CD4-positive, CD25-positive, alpha-beta regulatory T cell (primary cell): ENCODE data around the gene CYP11A1. TPM values are rescaled to one million over a fixed set of nuclear protein-coding genes. Genes with fewer than 3 reads are reported as not detected.

Experiments
- ATAC-seq, 2 donors: fragments of 150-1000 bp; cut with Tn5 transposase; one replicate each; pipeline ENCODE4 v1.10.0; 2021; ENCODE audit warnings: low read depth in 2 of 2, moderate number of reproducible peaks in 2 of 2, moderate library complexity in 1 of 2
- DNase-seq, 3 donors: peaks; one replicate each; pipeline versions ENCODE4 v3.0.0 to v3.0.0-alpha.2; 2012 to 2022; ENCODE audit warnings: mixed read lengths in 1 of 3
- H3K27ac ChIP-seq: one replicate; pipeline ENCODE4 v1.7.0; 2013; ENCODE audit warnings: mild to moderate bottlenecking, low read length; ENCODE audit not compliant: insufficient read depth, poor library complexity, severe bottlenecking
- H3K27me3 ChIP-seq: one replicate; pipeline ENCODE4 v1.7.0; 2013; ENCODE audit warnings: low read length; ENCODE audit not compliant: control insufficient read depth, insufficient read depth
- H3K36me3 ChIP-seq: one replicate; pipeline ENCODE4 v1.7.0; 2013; ENCODE audit warnings: mild to moderate bottlenecking, low read length, moderate library complexity; ENCODE audit not compliant: control insufficient read depth, insufficient read depth
- H3K4me1 ChIP-seq: 2 replicates; pipeline ENCODE4 v1.7.0; 2013; ENCODE audit warnings: mild to moderate bottlenecking, low read length; ENCODE audit not compliant: insufficient read depth, control insufficient read depth, poor library complexity, severe bottlenecking
- H3K4me3 ChIP-seq: one replicate; pipeline ENCODE4 v1.7.0; 2013; ENCODE audit warnings: low read depth, mild to moderate bottlenecking, low read length, moderate library complexity
- H3K9me3 ChIP-seq, 2 experiments: 1 replicate in 1 of 2; 2 replicates in 1 of 2; pipeline ENCODE4 v1.7.0; 2013; ENCODE audit warnings: low read length in 2 of 2, mild to moderate bottlenecking in 1 of 2, moderate library complexity in 1 of 2; ENCODE audit not compliant: control insufficient read depth in 2 of 2
- H3K27ac Mint-ChIP-seq, 3 donors: one replicate each; pipeline ENCODE4 v1.8.0; 2020 to 2022; ENCODE audit warnings: mild to moderate bottlenecking in 3 of 3, mixed read lengths in 3 of 3, moderate library complexity in 2 of 3
- H3K27me3 Mint-ChIP-seq: one replicate; pipeline ENCODE4 v1.8.0; 2022; ENCODE audit warnings: mild to moderate bottlenecking, mixed read lengths
- H3K36me3 Mint-ChIP-seq: one replicate; pipeline ENCODE4 v1.8.0; 2020; ENCODE audit warnings: mixed read lengths
- H3K4me1 Mint-ChIP-seq, 4 donors: one replicate each; pipeline ENCODE4 v1.8.0; 2020 to 2022; ENCODE audit warnings: mixed read lengths in 4 of 4, mild to moderate bottlenecking in 1 of 4
- H3K4me3 Mint-ChIP-seq, 4 donors: one replicate each; pipeline ENCODE4 v1.8.0; 2020 to 2022; ENCODE audit warnings: mild to moderate bottlenecking in 4 of 4, mixed read lengths in 4 of 4, moderate library complexity in 3 of 4
- H3K9me3 Mint-ChIP-seq, 7 donors: one replicate each; pipeline ENCODE4 v1.8.0; 2020 to 2022; ENCODE audit warnings: mixed read lengths in 7 of 7, mild to moderate bottlenecking in 3 of 7, moderate library complexity in 2 of 7
- polyA plus RNA-seq, 4 donors: library from polyadenylated mRNA; unstranded; fragments of 300-500 nt; fragmentation: Illumina TruSeq; gene quantifications; one replicate each; pipeline ENCODE4 v1.2.3, GENCODE V29; 2021
- total RNA-seq: library from RNA; stranded (reverse); gene quantifications from one replicate; pipeline ENCODE4 v1.2.3, GENCODE V29; 2022

CYP11A1 gene
- total and polyA plus RNA-seq, 5 donors from 2014 or later = not detected

DNA sequence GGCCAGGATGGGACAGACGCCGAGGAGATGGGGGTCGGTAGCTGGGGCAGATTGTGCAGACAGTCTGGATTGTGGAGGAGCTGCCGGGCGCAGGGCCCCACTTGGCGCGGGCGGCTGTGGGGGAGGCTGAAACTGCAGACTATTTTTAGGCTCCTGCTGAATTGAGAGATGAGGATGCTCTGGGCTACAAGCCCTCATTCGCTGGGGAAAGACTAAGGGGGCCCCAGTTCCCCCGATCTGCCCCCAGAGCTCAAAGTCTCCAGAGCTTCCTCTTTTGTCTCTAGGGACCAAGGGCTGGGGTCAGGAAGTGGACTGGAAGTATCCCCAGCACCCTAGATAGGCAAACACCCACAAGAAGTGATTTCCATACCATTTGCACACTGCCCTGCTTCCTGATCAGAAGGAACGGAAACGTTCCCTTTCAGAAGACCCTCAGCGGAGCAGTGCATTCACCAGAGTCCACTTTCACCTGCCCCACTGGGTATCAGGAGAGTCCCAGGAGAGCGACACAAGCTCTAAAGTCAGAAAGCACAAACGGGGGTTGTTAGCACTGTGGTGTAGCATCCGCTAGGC is 36.6 kb upstream of the CYP11A1 start:
- H3K4me1 ChIP-seq = peaks cover 47% of the 10 kb centered on the region
- no peaks in the 10 kb centered on the region for H3K36me3 Mint-ChIP-seq

DNA sequence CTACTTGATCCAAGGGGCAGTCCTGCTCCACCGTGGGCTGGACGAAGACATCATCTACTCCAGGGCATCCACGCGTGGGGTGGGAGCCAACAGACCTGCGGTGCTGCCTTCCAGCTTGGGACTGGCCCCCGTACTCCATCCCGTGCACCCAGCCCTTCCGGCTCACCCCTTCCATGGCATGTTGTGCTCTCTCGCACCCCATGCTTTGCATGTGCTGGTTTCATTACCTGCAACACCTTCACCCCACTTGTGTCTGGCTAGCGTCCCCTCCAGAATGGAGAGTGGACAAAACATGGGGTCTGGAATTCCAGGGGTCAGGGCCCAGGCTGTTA is 36.1 kb upstream of the CYP11A1 start:
- no peaks in the 10 kb centered on the region for H3K27me3 Mint-ChIP-seq
- H3K36me3 Mint-ChIP-seq = no peaks in the 10 kb centered on the region
- H3K4me3 Mint-ChIP-seq = peak overlapping the region in 1 of 4 donors; percentile 38
- DNase-seq (no peak), ATAC-seq (no peak)
- H3K9me3 Mint-ChIP-seq = peaks cover 0 to 2% (median 0%) of the 10 kb centered on the region in 7 donors
- no peak overlapping the region for H3K4me3 ChIP-seq
- H3K27ac ChIP-seq = no peak overlapping the region
- no peaks in the 10 kb centered on the region for H3K27me3 ChIP-seq
- H3K27ac Mint-ChIP-seq = peak overlapping the region; percentile 65 to 86 (median 81)
- peaks cover 5 to 52% (median 39%) of the 10 kb centered on the region in 4 donors for H3K4me1 Mint-ChIP-seq
- H3K36me3 ChIP-seq = no peaks in the 10 kb centered on the region
- no peaks in the 10 kb centered on the region for H3K9me3 ChIP-seq
- H3K4me1 ChIP-seq = peaks cover 47% of the 10 kb centered on the region

More for the DNA sequence above, 36.6 kb upstream of the CYP11A1 start:
- H3K27me3 ChIP-seq = no peaks in the 10 kb centered on the region
- Mint-ChIP-seq H3K9me3 (peaks cover 0 to 2% (median 0%) of the 10 kb centered on the region in 7 donors), H3K27ac (peak overlapping the region; percentile 65 to 86 (median 81)), H3K4me1 (peaks cover 5 to 50% (median 37%) of the 10 kb centered on the region in 4 donors), H3K27me3 (no peaks in the 10 kb centered on the region), H3K4me3 (no peak overlapping the region)
- no peak overlapping the region for H3K27ac ChIP-seq
- DNase-seq = no peak
- ATAC-seq = no peak
- no peaks in the 10 kb centered on the region for H3K36me3 ChIP-seq
- no peaks in the 10 kb centered on the region for H3K9me3 ChIP-seq
- no peak overlapping the region for H3K4me3 ChIP-seq

DNA sequence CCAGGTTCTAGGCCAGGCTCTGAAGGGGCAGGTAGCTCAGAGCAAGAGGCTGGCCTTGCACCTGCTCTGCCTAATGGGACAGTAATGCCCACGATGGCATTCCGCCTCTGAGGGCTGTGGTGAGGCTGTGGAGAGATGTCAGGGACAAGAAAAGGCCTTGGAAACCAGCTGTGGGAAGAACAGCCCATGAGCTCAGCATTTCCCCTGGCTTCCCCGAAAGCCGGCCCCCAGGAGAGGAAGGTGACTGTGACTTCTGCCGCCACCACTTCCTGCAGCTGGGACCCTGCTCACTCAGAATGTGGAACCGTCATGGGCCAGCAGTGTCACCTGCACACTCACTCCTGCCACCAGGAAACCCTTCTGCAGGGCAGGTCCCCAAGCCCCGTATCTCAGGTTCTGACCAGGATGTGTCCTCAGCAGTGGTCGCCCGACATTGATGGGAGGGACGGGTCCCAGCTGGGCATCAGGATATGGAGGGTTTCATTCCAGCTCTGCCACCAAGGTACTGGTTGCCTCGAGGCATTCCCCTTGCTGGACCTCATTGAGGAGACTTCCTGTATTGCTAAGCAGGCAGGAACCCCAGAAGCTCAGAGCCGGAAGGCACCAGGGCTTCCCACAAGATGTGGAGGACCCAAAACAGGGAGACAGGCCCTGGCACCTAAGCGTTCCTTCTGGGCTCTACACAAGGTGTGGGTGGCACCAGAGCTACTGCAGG is 35.6 kb upstream of the CYP11A1 start:
- H3K4me3 Mint-ChIP-seq = peak overlapping the region; percentile 3 to 52 (median 20)

DNA sequence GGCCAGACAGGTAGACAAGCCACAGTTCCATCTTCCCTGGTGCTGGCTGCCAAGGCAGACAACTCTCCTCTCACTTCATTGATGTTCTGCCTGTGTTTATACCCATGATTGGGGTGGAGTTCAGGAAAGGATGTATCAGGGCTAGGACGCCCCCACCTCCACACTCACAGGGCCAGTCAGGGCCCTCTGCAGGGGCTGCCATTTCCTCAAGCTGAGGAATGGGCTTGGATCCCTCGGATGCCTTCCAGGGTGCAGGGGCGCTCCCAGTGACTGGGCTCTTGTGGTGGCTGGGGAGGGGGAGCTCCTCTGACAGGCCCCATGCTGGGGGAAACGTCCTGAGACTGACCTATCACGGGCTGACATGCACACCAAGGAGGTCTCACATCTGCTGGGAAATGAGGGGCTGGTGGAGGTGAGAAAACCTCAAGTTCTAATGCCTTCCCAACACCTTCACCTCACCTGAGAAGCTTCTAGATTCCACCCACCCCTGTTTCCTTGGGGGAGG is 34.9 kb upstream of the CYP11A1 start:
- Mint-ChIP-seq H3K27ac (peak overlapping the region; percentile 65 to 83 (median 81)), H3K27me3 (no peaks in the 10 kb centered on the region), H3K4me3 (peak overlapping the region; percentile 3 to 52 (median 30)), H3K4me1 (peaks cover 5 to 55% (median 39%) of the 10 kb centered on the region in 4 donors), H3K9me3 (peaks cover 0 to 2% (median 0%) of the 10 kb centered on the region in 7 donors), H3K36me3 (no peaks in the 10 kb centered on the region)
- peak in 1 of 3 donors; percentile 23 for DNase-seq
- peaks cover 47% of the 10 kb centered on the region for H3K4me1 ChIP-seq
- no peaks in the 10 kb centered on the region for H3K9me3 ChIP-seq
- H3K27ac ChIP-seq = peak overlapping the region; percentile 47
- no peaks in the 10 kb centered on the region for H3K36me3 ChIP-seq
- H3K4me3 ChIP-seq = no peak overlapping the region
- ATAC-seq = no peak
- H3K27me3 ChIP-seq = no peaks in the 10 kb centered on the region

More for the DNA sequence above, 35.6 kb upstream of the CYP11A1 start:
- ATAC-seq (peak; percentile 78 to 81), DNase-seq (peak in 2 of 3 donors; percentile 34 to 84)
- Mint-ChIP-seq H3K27ac (peak overlapping the region; percentile 48 to 81 (median 65)), H3K9me3 (peaks cover 0 to 2% (median 0%) of the 10 kb centered on the region in 7 donors), H3K36me3 (no peaks in the 10 kb centered on the region), H3K27me3 (no peaks in the 10 kb centered on the region), H3K4me1 (peaks cover 5 to 55% (median 39%) of the 10 kb centered on the region in 4 donors)
- Histone ChIP-seq H3K9me3 (no peaks in the 10 kb centered on the region), H3K4me3 (no peak overlapping the region), H3K27ac (peak overlapping the region; percentile 47), H3K36me3 (no peaks in the 10 kb centered on the region), H3K4me1 (peaks cover 47% of the 10 kb centered on the region), H3K27me3 (no peaks in the 10 kb centered on the region)

DNA sequence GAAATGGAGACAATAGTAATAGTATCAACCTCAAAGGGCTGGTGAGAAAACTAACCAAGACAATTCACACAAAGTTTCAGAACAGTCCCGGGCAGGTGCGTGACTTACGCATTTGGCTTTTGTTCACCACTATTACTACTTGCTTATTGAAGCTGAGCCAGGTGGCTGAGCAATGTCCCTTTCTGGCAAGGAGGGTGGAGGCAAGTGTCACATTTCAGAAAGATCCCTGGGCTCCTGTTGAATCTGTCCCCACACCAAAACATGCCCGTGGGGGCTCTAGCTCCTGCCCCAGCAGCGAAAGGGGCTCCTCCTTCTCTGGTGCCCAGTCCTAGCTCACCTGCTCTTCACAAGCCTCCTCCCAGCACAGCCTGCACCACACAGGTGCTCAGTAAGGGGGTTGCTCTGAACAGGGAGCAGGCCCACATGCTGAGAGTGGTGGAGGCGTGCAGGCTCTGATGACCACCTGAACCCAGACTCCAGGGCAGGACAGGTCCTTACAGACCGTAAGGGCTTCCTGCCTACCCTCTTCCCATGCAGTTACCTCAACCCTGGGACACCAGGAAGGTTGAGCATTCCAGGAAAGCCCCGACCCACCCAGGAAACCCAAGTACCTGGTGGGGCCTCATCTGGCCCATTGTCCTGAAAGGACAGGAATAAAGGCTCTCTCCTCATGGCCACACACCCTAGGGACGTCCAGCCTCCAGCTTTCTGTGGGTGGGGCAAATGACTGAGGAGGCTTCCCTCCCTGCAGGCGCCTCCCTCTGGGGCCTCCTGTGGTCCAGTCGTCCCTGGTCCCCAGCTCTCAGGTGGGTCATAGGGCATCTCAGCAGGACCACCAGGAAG is 33.7 kb upstream of the CYP11A1 start:
- Histone ChIP-seq H3K4me3 (no peak overlapping the region), H3K36me3 (no peaks in the 10 kb centered on the region), H3K4me1 (peaks cover 47% of the 10 kb centered on the region), H3K27me3 (no peaks in the 10 kb centered on the region), H3K9me3 (no peaks in the 10 kb centered on the region), H3K27ac (no peak overlapping the region)
- H3K9me3 Mint-ChIP-seq = no peaks in the 10 kb centered on the region
- H3K36me3 Mint-ChIP-seq = no peaks in the 10 kb centered on the region
- peak overlapping the region; percentile 32 to 91 (median 65) for H3K27ac Mint-ChIP-seq
- no peaks in the 10 kb centered on the region for H3K27me3 Mint-ChIP-seq
- ATAC-seq (no peak), DNase-seq (peak in 1 of 3 donors; percentile 61)
- H3K4me1 Mint-ChIP-seq = peaks cover 5 to 58% (median 39%) of the 10 kb centered on the region in 4 donors
- H3K4me3 Mint-ChIP-seq = peak overlapping the region; percentile 7 to 56 (median 28)

DNA sequence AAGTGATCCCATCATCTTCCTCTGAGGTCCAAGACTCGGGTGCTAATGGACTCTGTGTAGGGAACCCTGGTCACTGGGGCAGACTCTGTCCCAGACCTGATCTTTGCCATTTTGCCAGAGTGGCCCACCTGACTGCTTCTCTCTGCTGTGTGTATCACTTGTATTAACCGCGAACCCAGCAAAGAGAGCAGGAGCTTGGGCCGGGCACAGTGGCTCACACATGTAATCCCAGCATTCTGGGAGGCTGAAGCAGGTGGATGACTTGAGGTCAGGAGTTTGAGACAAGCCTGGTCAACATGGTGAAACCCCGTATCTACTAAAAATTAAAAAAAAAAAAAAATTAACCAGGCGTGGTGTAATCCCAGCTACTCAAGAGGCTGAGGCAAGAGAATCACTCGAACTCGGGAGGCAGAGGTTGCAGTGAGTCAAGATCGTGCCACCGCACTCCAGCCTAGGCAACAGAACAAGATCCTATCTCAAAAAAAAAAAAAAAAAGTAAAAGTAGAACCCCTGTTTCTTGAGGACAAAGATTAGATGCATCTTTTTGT is 32.9 kb upstream of the CYP11A1 start:
- Histone ChIP-seq H3K27me3 (no peaks in the 10 kb centered on the region), H3K4me3 (no peak overlapping the region), H3K36me3 (no peaks in the 10 kb centered on the region), H3K27ac (no peak overlapping the region), H3K9me3 (no peaks in the 10 kb centered on the region), H3K4me1 (peaks cover 47% of the 10 kb centered on the region)
- H3K36me3 Mint-ChIP-seq = no peaks in the 10 kb centered on the region
- DNase-seq (no peak), ATAC-seq (no peak)
- H3K27me3 Mint-ChIP-seq = no peaks in the 10 kb centered on the region
- H3K4me1 Mint-ChIP-seq = peaks cover 5 to 58% (median 39%) of the 10 kb centered on the region in 4 donors
- no peaks in the 10 kb centered on the region for H3K9me3 Mint-ChIP-seq
- peak overlapping the region; percentile 21 to 60 (median 40) for H3K4me3 Mint-ChIP-seq
- peak overlapping the region; percentile 32 to 91 (median 65) for H3K27ac Mint-ChIP-seq
